Iris pigment epithelial cell (primary cell): ENCODE measurements around the gene THSD4.

Experiments
- DNase-seq: peaks from one replicate; pipeline ENCODE4 v3.0.0-alpha.2; 2011; ENCODE audit warnings: low read depth

Gene THSD4

GRCh38 chr15:71329497-71330260, 214.4 kb downstream of the THSD4 start:
- DNase-seq = peak; percentile 87

DNA sequence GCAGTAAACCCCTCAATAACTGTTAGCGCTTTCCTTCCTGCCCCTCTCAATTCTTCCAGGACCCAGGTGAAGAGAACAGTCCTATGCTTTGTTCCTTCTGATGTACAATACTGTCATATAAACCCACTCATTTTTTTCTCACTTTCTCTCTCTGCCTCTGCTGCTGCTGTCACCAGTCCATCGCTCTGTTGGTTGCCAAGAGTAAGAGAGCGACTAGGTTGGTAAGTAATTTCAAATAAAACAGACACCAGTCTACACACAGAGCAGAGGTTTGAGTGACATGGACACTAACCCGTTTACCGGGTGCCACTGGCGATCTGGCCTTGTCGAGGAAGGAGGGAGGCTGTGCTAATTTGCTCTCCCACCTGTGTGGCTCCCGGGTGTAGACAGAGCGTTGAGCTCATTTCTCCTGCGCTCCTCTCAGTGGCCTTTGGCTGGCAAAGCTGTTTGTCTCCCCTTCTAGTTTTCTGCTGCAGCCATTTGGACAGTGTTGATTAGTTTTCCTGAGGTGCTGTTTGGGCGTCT, 215.4 kb downstream of the THSD4 start:
- DNase-seq = no peak

GRCh38 chr15:71331173-71331572, 215.9 kb downstream of the THSD4 start:
- DNase-seq = no peak

DNA sequence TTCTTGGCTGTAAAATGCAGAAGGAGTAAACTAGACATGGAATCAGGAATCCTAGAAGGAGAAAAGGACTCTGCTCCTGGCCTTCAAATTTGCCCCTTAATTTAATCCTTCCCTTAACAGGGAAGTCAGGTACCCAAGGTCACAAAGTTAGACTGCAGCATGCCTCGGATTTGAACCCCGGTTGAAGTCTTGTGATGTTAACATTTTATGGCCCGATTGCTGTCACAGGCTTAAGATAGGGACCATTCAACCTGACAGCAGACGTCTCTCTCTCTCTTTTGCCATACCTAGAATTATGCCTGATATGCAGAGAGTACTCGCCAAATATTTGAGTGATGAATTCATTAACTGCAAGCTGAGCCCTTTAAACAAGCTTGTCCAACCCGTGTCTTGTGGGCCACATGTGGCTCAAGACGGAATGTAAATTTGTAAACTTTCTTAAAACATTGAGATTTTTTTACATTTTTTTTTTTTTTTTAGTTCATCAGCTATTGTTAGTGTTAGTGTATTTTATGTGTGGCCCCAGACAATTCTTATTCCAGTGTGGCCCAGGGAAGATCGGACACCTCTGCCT, 217.2 kb downstream of the THSD4 start:
- peak; percentile 94 for DNase-seq

GRCh38 chr15:71333136-71333700, 217.9 kb downstream of the THSD4 start:
- no peak for DNase-seq

DNA sequence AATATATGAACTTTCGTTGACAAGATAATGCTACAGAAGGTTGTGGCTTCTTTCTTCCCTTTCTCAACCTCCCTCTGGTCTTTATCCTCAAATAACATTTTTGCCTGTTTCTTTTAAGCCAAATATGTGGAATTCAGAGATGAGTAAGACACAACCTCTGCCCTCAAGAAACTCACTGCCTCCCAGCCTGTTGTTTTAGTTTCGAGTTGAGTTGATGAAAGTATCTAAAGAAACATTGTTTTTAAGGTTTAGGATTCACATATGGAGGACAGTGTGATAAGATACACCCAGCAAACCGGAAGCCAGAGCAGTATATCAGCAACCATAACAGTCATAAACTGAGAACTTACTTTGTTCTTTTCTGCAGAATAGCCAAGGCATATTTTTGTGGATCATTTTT, 218.6 kb downstream of the THSD4 start:
- DNase-seq = peak; percentile 89

DNA sequence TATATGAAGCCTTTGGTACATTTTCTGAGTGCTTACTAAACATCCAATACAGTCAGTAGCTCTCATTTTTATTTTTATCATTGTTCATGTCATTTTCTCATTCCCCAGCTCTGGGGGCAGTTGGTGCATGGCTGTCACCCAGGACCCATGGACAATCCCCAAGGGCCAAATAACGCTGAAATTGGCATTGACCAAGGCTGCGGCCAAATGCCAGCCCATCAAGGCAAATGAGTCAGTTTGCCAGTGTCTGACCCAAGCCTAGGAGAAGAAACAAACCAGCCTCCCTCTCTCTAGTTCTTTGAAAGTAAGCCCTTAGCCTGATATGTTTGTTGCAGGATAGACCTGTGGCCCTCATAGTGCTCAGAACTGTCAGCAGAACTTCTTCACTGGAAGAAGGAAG, 219.2 kb downstream of the THSD4 start:
- DNase-seq = no peak

DNA sequence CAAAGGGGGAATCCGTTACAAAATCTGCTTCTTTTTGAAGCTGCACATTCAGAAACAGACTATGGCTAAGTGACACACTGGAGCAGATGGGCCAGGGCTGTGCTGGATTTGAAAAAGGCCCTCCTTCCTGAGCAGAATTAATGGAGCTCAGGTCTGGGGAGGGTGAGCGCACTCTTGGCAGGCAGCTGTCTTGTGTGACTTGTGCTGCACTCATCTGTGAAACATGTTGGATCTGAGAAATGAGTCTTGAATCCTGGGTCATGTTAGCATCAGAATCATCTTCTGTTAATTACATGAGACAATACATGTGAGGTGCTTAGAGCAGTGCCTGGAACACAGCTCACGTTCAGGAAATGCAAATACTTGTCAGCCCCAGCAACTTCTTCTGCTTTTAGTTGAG, 219.6 kb downstream of the THSD4 start:
- no peak for DNase-seq

- DNase-seq = peak; percentile 25
Observed at GRCh38 chr15:71335591-71335990, 220.3 kb downstream of the THSD4 start.

GRCh38 chr15:71336671-71337070, 221.4 kb downstream of the THSD4 start:
- no peak for DNase-seq

GRCh38 chr15:71337197-71337845, 222.1 kb downstream of the THSD4 start:
- DNase-seq = peak; percentile 52

- no peak for DNase-seq
Observed at GRCh38 chr15:71338265-71338664, 223.0 kb downstream of the THSD4 start.

- DNase-seq = no peak
Observed at GRCh38 chr15:71338827-71339542, 223.7 kb downstream of the THSD4 start.

DNA sequence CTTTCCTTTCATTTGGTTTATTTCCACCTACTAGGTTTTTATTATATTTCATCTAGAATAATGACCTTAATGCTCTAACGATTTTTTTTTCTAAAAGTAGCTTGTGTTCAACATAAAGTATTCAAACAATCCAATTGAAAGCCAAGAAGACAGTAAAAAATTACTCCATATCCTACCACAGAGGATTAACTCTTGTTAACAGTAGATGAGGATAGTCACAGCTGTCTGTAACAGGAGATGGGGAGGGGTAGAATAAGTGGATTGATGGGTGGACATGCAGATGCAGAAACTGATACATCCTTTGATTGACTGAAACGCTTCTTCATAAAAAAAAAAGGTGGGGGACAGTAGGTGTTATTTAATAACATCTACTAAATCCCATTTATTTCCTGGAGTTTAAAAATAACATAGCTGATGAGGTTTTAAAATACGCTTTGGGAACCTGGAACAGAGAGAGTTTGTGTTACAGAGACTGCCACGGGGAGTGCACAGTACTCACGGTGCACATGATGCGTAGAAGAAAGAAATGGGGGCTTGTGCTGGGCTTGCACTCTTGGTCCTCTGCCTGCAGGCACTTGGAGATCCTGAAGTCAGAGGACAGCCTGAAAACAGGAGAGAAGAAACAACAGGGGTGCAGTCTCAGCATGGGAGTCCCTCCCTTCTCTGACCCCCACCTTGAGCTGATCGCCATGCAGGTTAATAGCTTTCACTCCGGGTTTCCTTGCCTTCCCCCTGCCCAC, 226.7 kb downstream of the THSD4 start:
- no peak for DNase-seq

DNA sequence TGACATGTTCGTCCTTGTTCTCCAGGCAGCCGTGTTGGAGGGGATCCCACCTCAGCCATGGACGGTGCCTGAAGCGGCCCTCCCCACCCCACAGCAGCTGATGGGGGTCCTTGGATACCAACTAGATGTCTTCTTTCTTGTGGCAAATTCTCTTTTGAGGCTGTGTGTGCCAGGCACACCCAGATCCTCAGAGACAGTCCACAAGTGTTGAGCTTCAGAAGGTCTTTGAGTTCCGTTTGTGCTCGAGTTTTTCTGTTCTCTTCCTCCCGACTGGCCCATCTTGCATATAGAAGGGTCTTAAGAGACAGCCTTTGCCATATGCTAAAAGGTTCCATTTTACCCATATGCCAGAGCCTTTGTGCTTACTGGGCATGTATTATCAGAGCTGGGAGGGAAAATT, 227.4 kb downstream of the THSD4 start:
- DNase-seq = no peak

DNA sequence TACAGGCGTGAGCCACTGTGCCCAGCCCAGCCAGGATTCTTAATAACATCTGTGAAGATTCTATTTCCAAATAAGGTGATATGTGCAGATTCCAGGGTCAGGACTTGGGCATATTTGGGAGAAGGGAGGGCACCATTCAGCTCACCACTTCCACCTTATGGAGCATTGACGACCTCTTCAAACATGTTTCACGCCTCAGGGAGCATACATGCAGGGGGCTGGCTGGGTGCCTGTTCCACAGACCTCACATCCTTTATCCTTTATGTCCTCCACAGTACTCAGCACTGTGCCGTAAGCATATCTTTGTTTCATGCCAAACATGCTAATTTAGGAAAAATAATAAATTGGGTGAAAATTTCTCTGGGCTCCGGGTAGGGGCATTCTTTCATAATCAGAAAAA, 229.0 kb downstream of the THSD4 start:
- no peak for DNase-seq

- no peak for DNase-seq
Observed at GRCh38 chr15:71345186-71345585, 229.9 kb downstream of the THSD4 start.

- DNase-seq = no peak
Observed at GRCh38 chr15:71346464-71346863, 231.2 kb downstream of the THSD4 start.

- no peak for DNase-seq
Observed at GRCh38 chr15:71348597-71348996, 233.3 kb downstream of the THSD4 start.

DNA sequence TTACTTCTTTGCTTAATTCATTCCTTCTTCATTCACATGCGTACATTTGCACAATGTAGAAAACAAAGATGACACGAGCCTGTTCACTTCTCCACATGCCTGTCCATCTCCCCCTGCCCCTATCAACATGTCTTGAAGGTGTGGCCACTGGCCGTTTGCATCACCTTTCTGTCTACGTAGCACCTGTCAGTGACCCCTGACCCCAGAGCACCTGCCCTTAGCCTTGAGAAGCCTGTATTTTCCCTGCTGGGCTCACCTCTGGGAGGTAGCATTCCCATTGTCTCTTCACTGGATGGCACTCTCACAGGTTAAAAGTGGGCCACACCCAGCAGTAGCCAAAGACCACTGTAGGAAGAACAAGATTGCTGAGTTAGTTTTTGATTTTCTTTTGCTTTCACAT, 234.1 kb downstream of the THSD4 start:
- no peak for DNase-seq

- DNase-seq = no peak
Observed at GRCh38 chr15:71349736-71350526, 234.7 kb downstream of the THSD4 start.
